H7 (cell line): ENCODE measurements around the gene ZNF396. TPM values are rescaled to one million over a fixed set of nuclear protein-coding genes. Genes with fewer than 3 reads are reported as not detected.
A peak's percentile ranks its signal among the peaks of the same experiment; 100 is the strongest.

Experiments
- DNase-seq: peaks from one replicate; pipeline ENCODE4 v3.0.0; 2012
- H3K27me3 ChIP-seq: 2 replicates; pipeline ENCODE4 v1.6.0; 2011; ENCODE audit warnings: mild to moderate bottlenecking, low read length; ENCODE audit not compliant: control insufficient read depth, insufficient read depth
- H3K36me3 ChIP-seq: replicated peaks from 2 replicates; pipeline ENCODE4 v1.5.1; 2011; ENCODE audit warnings: low read length; ENCODE audit not compliant: control insufficient read depth, insufficient read depth
- H3K4me3 ChIP-seq: 2 replicates; pipeline ENCODE4 v1.5.1; 2011; ENCODE audit warnings: low read depth, mild to moderate bottlenecking, control low read depth, low read length, moderate library complexity; ENCODE audit not compliant: insufficient read depth
- total RNA-seq: library from RNA; depleted of rRNA; stranded (reverse); fragments of >200 nt; shearing (Covaris generic); gene quantifications from 2 replicates; pipeline ENCODE4 v1.2.3, GENCODE V29; 2014

The ZNF396 gene
- total RNA-seq, 1 experiment from 2014 or later: 1.4 TPM

GRCh38 chr18:35397976-35398375 lies 20.8 kb upstream of the ZNF396 start:
- H3K36me3 ChIP-seq: no peaks in the 10 kb centered on the region
- no peaks in the 10 kb centered on the region for H3K27me3 ChIP-seq
- H3K4me3 ChIP-seq: no peak overlapping the region
- no peak for DNase-seq

DNA sequence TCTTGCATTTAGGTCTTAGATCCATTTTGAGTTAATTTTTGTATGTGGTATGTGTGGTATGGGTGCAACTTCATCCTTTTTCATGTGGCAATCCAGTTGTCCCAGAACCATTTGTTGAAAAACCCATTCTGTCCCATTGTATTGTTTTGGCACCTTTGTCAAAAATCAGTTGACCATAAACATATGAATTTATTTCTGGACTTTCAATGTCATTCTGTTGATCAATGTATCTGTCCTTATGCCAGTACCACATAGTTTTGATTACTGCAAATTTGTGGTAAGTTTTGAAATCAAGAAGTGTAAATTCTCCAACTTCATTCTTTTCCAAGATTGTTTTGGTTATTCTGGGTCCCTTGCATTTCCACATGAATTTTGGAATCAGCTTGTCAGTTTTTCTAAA lies 16.6 kb upstream of the ZNF396 start:
- H3K4me3 ChIP-seq: no peak overlapping the region
- no peaks in the 10 kb centered on the region for H3K27me3 ChIP-seq
- no peaks in the 10 kb centered on the region for H3K36me3 ChIP-seq
- DNase-seq: no peak

DNA sequence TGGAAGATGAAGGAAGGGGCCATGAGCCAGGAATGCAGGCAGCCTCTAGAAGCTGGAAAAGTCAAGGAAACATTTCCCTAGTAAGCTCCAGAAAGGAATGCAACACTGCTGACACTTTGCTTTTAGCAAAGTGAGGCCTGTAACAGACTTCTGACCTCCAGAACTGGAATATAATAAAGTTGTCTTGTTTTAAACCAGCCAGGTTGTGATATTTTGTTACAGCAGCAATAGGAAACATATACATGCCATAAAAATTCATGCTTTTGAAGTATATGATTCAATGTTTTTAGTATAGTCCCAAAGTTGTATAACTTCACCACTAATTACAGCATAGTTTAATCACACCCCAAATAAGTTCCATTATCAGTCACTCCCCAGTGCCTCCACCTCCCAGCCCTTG lies 15.2 kb upstream of the ZNF396 start:
- H3K36me3 ChIP-seq: no peaks in the 10 kb centered on the region
- H3K27me3 ChIP-seq: no peaks in the 10 kb centered on the region
- no peak overlapping the region for H3K4me3 ChIP-seq
- no peak for DNase-seq

GRCh38 chr18:35390951-35391700 lies 14.0 kb upstream of the ZNF396 start:
- H3K36me3 ChIP-seq: no peaks in the 10 kb centered on the region
- no peak overlapping the region for H3K4me3 ChIP-seq
- no peak for DNase-seq
- H3K27me3 ChIP-seq: no peaks in the 10 kb centered on the region

DNA sequence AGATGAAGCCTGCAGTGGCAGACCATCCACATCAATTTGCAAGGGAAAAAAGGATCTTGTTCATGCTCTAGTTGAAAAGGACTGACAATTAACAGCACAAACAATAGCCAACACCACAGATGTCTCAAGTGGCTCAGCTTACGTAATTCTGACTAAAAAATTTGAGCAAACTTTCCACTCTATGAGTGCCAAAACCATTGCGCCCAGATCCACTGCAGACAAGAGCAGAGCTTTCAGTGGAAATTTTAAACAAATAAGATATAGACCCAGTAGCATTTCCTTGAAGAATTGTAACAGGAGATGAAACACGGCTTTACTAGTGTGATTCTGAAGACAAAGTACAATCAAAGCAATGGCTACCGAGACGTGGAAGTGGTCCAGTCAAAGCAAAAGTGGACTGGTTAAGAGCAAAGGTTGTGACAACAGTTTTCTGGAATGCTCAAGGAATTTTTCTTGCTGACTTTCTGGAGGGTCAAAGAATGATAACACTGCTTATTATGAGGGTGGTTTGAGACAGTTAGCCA lies 12.0 kb upstream of the ZNF396 start:
- Histone ChIP-seq H3K27me3 (no peaks in the 10 kb centered on the region), H3K36me3 (no peaks in the 10 kb centered on the region), H3K4me3 (no peak overlapping the region)
- no peak for DNase-seq

DNA sequence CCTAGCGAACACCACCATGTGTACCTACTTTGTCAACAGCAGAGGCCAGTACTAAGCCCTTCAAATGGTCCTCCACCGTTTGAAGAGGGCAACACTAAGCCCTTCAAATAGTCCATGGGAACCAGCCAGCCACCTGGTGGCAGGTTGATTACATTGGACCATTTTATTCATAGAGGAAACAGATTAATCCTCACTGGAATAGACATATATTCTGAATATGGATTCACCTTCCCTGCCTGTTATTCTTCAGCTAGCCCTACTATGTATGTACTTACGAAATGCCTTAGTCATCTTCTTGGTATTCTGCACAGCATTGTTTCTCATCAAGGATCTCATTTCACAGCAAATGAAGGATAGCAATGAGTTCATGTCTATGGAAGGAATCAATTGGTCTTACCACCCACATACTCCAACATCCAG lies 10.0 kb upstream of the ZNF396 start:
- Histone ChIP-seq H3K36me3 (no peaks in the 10 kb centered on the region), H3K27me3 (no peaks in the 10 kb centered on the region), H3K4me3 (no peak overlapping the region)
- no peak for DNase-seq

DNA sequence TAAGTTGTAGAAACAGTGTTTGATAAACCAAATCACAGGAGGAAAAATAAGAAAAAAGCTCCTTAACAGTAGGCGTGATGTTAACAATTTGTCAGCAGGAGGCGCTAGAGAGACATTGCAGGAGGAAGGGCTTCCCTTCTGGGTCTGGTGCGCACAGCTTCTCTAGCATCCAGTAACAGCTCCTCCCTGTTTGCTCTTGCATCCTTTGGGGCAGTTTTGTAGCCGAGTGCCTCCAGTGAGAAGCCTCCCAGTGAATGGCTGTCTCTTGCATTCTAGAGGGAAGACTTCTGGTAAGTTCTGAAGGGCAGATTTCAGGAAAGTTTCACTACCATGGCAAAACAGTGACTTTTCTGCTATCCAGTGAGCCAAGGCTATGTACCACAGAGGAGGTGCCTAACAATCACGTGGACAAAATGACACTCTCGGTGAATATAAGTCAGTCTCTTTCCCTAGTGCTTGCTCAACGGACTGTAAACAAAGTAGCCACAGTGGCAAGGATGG lies 9.5 kb upstream of the ZNF396 start:
- no peaks in the 10 kb centered on the region for H3K27me3 ChIP-seq
- H3K4me3 ChIP-seq: no peak overlapping the region
- no peaks in the 10 kb centered on the region for H3K36me3 ChIP-seq
- DNase-seq: peak; percentile 72

GRCh38 chr18:35383136-35383535 lies 6.0 kb upstream of the ZNF396 start:
- no peak for DNase-seq
- H3K36me3 ChIP-seq: no peaks in the 10 kb centered on the region
- no peak overlapping the region for H3K4me3 ChIP-seq
- no peaks in the 10 kb centered on the region; the same call in 1 of the 2 replicates for H3K27me3 ChIP-seq

GRCh38 chr18:35379421-35379820 lies 2.3 kb upstream of the ZNF396 start:
- DNase-seq: no peak
- Histone ChIP-seq H3K27me3 (no peaks in the 10 kb centered on the region; the same call in 1 of the 2 replicates), H3K4me3 (no peak overlapping the region), H3K36me3 (no peaks in the 10 kb centered on the region)

- DNase-seq: no peak
- H3K4me3 ChIP-seq: no peak overlapping the region
- H3K36me3 ChIP-seq: no peaks in the 10 kb centered on the region
- no peaks in the 10 kb centered on the region; the same call in 1 of the 2 replicates for H3K27me3 ChIP-seq
Measured at GRCh38 chr18:35378574-35378896, 1.4 kb upstream of the ZNF396 start.

DNA sequence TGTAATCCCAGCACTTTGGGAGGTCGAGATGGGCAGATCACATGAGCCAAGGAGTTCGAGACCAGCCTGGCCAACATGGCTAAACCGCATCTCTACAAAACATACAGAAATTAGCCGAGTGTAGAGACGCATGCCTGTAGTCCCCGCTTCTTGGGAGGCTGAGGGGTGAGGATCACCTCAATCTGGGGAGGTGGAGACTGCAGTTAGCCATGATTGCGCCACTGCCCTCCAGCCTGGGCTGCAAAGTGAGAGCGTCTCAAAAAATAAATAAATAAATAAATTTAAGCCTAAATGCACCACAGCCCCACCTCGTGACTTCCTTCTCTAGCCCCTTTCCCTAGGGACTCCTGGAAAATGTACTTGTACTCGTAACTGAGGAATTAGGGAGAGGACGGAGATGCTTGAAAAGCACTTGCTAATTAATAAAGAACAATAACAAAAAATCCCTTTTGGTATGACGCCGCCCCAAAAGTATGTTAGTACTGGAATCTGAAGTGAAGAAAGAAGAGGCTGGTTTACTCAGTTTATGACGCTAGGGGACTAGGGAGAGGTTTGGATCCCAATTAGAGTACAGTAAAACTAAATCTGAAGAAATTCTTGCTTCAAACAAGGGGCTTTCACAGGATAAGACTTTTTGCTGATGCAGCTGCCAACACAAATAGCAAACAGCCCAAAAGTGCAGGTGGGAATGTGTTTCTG lies 887 bp upstream of the ZNF396 start:
- no peak overlapping the region for H3K4me3 ChIP-seq
- H3K36me3 ChIP-seq: no peaks in the 10 kb centered on the region
- DNase-seq: no peak
- H3K27me3 ChIP-seq: no peaks in the 10 kb centered on the region; the same call in 1 of the 2 replicates

DNA sequence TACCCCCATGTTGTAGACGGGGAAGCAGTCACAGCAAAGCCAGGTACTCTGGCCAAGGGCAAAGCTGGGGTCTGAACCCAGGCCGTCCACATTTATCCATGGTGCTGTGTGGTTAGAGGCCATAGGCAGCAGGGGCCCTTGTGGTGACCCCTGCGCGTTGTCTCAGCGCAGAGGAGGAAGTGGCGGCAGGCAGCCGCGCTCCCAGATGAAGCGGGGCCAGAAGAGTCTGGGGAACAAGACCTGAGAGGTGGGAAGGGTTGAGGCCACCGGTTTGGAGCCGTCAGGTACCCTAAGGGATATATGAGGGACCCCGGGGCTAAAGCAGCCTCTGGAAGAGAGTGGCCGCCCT lies 770 bp downstream of the ZNF396 start:
- peak; percentile 68 for DNase-seq
- H3K27me3 ChIP-seq: no peaks in the 10 kb centered on the region; the same call in 1 of the 2 replicates
- no peaks in the 10 kb centered on the region for H3K36me3 ChIP-seq
- peak overlapping the region; percentile 75 for H3K4me3 ChIP-seq

DNA sequence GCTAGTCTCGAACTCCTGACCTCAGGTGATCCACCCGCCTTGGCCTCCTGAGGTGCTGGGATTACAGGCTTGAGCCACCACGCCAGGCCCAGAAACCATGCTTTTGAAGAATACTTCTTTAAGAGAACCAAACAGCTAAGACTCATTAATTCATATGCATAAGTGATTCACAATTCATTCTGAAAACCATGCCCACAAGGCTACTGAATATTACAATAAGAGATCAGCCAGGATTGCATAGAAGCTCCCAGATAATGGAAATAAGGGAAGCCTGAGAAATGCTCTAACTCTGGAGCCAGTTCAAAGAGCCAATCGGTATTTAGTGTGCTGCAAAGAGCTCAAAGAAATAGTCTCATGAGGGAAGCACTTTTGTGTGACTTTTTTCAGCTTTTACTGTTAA lies 2.4 kb downstream of the ZNF396 start:
- no peak for DNase-seq
- H3K36me3 ChIP-seq: no peaks in the 10 kb centered on the region
- H3K27me3 ChIP-seq: no peaks in the 10 kb centered on the region; the same call in 1 of the 2 replicates
- no peak overlapping the region for H3K4me3 ChIP-seq

- no peak for DNase-seq
- no peaks in the 10 kb centered on the region for H3K36me3 ChIP-seq
Measured at GRCh38 chr18:35371412-35372195, 5.5 kb downstream of the ZNF396 start.

More at GRCh38 chr18:35371412-35372195, 5.5 kb downstream of the ZNF396 start:
- Histone ChIP-seq H3K4me3 (no peak overlapping the region), H3K27me3 (no peaks in the 10 kb centered on the region; the same call in 1 of the 2 replicates)
